Activated naive CD8-positive, alpha-beta T cell treated with anti-CD3 and anti-CD28 coated beads for 36 hours (primary cell): ENCODE measurements around the gene MYH9. TPM values are rescaled to one million over a fixed set of nuclear protein-coding genes. Genes with fewer than 3 reads are reported as not detected.
"Not testable (repeated sequence)": the region's sequence is repeated elsewhere in the genome, so short reads cannot be mapped to it uniquely, and the experiment has no call there.

Source experiments
- DNase-seq: peaks from one replicate; pipeline ENCODE4 v3.0.0; 2021
- H3K27ac Mint-ChIP-seq: one replicate; pipeline ENCODE4 v1.8.0; 2022; ENCODE audit warnings: mild to moderate bottlenecking, moderate library complexity, mixed read lengths
- H3K27me3 Mint-ChIP-seq: one replicate; pipeline ENCODE4 v1.8.0; 2022; ENCODE audit warnings: mild to moderate bottlenecking, mixed read lengths
- H3K36me3 Mint-ChIP-seq: one replicate; pipeline ENCODE4 v1.8.0; 2021; ENCODE audit warnings: mild to moderate bottlenecking, mixed read lengths
- H3K4me1 Mint-ChIP-seq: one replicate; pipeline ENCODE4 v1.8.0; 2021; ENCODE audit warnings: mixed read lengths
- H3K4me3 Mint-ChIP-seq: one replicate; pipeline ENCODE4 v1.8.0; 2022; ENCODE audit warnings: mild to moderate bottlenecking, moderate library complexity, mixed read lengths
- H3K9me3 Mint-ChIP-seq: one replicate; pipeline ENCODE4 v1.8.0; 2022; ENCODE audit warnings: mixed read lengths
- total RNA-seq, 2 experiments: library from RNA; stranded (reverse); gene quantifications; one replicate each; pipeline ENCODE4 v1.2.3, GENCODE V29; 2021

MYH9 gene
- total RNA-seq, 2 experiments from 2014 or later: 551 to 554 TPM

DNA sequence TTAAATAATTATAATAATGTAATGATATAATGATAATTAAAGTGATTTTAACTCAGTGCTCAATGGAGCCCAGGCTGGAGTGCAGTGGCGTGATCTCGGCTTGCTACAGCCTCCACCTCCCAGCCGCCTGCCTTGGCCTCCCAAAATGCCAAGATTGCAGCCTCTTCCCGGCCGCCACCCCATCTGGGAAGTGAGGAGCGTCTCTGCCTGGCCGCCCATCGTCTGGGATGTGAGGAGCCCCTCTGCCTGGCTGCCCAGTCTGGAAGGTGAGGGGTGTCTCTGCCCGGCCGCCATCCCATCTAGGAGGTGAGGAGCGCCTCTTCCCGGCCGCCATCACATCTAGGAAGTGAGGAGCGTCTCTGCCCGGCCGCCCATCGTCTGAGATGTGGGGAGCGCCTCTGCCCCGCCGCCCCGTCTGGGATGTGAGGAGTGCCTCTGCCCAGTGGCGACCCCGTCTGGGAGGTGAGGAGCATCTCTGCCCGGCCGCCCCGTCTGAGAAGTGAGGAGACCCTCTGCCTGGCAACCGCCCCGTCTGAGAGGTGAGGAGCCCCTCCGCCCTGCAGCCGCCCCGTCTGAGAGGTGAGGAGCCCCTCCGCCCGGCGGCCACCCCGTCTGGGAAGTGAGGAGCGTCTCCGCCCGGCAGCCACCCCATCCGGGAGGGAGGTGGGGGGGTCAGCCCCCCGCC is 97.2 kb downstream of the MYH9 start:
- peaks cover 19% of the 10 kb centered on the region for H3K4me1 Mint-ChIP-seq

GRCh38 chr22:36289948-36290371 is 97.8 kb downstream of the MYH9 start:
- not testable (repeated sequence) for DNase-seq, H3K9me3 Mint-ChIP-seq, H3K27me3 Mint-ChIP-seq, H3K4me3 Mint-ChIP-seq
- Mint-ChIP-seq H3K36me3 (peaks cover 72% of the 10 kb centered on the region), H3K4me1 (peaks cover 19% of the 10 kb centered on the region), H3K27ac (peak overlapping the region; percentile 80)

More for the DNA sequence above, 97.2 kb downstream of the MYH9 start:
- H3K27me3 Mint-ChIP-seq, DNase-seq, H3K27ac Mint-ChIP-seq, H3K4me3 Mint-ChIP-seq, H3K9me3 Mint-ChIP-seq: not testable (repeated sequence)
- peaks cover 77% of the 10 kb centered on the region for H3K36me3 Mint-ChIP-seq

DNA sequence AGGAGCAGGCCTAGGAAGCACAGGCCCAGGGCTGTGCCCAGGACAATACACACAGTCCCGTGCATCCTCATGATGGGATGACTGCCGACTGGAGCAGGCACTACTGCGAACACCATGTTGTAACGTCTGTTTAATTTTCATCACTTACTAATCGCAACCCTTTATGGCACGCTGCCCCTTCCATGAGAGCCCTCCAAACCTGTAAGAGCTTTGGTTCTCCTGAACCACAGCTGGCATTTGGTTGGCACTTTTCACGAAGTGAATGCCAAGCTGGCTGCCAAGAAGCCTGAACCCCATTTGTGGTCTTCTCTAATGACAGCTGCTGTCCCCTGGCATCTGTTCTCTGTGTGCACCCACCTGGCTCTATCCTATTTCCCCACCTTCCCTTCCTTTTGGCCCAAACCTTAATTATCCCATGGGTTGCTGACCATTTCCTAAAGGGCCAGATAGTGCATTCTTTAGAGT is 98.3 kb downstream of the MYH9 start:
- peaks cover 69% of the 10 kb centered on the region for H3K36me3 Mint-ChIP-seq
- peaks cover 5% of the 10 kb centered on the region for H3K9me3 Mint-ChIP-seq
- H3K4me1 Mint-ChIP-seq: peaks cover 19% of the 10 kb centered on the region
- DNase-seq: no peak
- no peaks in the 10 kb centered on the region for H3K27me3 Mint-ChIP-seq
- H3K4me3 Mint-ChIP-seq: no peak overlapping the region
- peak overlapping the region; percentile 80 for H3K27ac Mint-ChIP-seq

DNA sequence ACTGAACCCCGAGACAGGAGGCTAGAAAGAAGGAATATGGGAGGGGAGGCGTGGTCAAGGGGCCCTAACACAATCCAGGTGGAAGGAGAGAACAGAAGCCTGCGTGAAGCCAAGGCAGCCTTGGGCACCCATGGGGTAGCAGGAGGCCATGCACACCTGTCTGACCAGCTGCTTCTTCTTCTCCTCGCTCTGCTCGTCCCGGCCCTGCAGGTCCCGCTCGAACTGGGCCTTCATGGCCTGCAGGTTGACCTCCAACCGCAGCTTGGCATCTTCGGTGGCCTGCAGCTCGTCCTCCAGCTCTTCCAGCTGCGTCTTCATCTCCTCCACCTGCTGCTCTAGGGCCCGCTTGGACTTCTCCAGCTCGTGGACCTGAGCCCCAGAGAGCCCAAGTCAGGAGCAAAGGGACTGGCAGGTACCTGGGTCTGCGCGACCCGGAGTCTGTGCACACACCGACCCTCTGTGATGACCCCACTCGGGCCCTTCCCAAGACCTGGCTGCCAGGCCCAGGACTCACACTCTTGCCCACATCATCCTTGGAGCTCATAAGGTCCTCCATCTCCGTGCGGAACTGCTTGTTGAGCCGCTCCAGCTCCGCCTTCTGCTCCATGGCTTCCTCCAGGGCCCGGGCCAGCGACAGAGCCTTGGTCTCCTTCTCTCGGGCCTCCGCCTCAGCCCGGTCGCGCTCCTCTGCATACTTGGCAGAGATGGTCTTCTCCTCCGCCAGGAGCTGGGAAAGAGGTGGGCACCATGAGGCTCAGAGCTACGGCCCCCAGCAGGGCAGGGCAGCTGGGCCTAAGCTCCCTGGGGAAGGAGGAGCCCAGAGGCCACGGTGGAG is 99.0 kb downstream of the MYH9 start:
- no peak for DNase-seq
- Mint-ChIP-seq H3K36me3 (peaks cover 66% of the 10 kb centered on the region), H3K9me3 (peaks cover 5% of the 10 kb centered on the region), H3K27me3 (no peaks in the 10 kb centered on the region), H3K4me3 (no peak overlapping the region), H3K27ac (peak overlapping the region; percentile 80), H3K4me1 (peaks cover 21% of the 10 kb centered on the region)

- peaks cover 5% of the 10 kb centered on the region for H3K9me3 Mint-ChIP-seq
- no peak overlapping the region for H3K4me3 Mint-ChIP-seq
- peaks cover 21% of the 10 kb centered on the region for H3K4me1 Mint-ChIP-seq
- no peaks in the 10 kb centered on the region for H3K27me3 Mint-ChIP-seq
- no peak for DNase-seq
- peak overlapping the region; percentile 65 for H3K27ac Mint-ChIP-seq
- peaks cover 59% of the 10 kb centered on the region for H3K36me3 Mint-ChIP-seq
Measured at GRCh38 chr22:36287881-36288515, 99.8 kb downstream of the MYH9 start.

GRCh38 chr22:36286096-36286957 is 101.4 kb downstream of the MYH9 start:
- peaks cover 15% of the 10 kb centered on the region for H3K4me1 Mint-ChIP-seq

GRCh38 chr22:36285545-36285944 is 102.2 kb downstream of the MYH9 start:
- H3K9me3 Mint-ChIP-seq: no peaks in the 10 kb centered on the region
- H3K36me3 Mint-ChIP-seq: peaks cover 48% of the 10 kb centered on the region
- H3K27me3 Mint-ChIP-seq: no peaks in the 10 kb centered on the region
- peaks cover 17% of the 10 kb centered on the region for H3K4me1 Mint-ChIP-seq
- H3K27ac Mint-ChIP-seq: peak overlapping the region; percentile 51
- H3K4me3 Mint-ChIP-seq: no peak overlapping the region
- DNase-seq: no peak

More at GRCh38 chr22:36286096-36286957, 101.4 kb downstream of the MYH9 start:
- peak; percentile 77 for DNase-seq
- Mint-ChIP-seq H3K27ac (peak overlapping the region; percentile 78), H3K4me3 (no peak overlapping the region), H3K27me3 (no peaks in the 10 kb centered on the region), H3K36me3 (peaks cover 52% of the 10 kb centered on the region), H3K9me3 (no peaks in the 10 kb centered on the region)

DNA sequence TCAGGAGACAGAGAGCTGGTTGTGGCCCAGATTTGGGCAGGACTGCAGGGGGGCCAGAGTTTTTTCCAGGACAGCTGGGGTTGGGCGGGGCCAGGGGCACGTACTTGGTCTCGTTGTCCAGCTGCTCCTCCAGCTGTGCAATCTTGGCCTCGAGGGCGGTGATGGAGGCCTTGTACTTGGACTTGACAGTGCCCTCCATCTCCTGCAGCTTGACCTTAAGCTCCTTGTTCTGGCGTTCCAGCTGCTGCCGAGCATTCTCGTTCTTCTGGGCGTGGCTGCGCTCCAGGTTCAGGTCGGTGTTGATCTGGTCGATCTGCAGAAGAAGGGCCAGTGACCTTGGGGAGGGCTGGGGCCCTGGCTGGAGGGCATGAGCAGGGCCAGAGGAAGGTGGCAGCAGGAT is 102.8 kb downstream of the MYH9 start:
- no peaks in the 10 kb centered on the region for H3K9me3 Mint-ChIP-seq
- H3K36me3 Mint-ChIP-seq: peaks cover 48% of the 10 kb centered on the region
- H3K4me1 Mint-ChIP-seq: peaks cover 17% of the 10 kb centered on the region
- no peaks in the 10 kb centered on the region for H3K27me3 Mint-ChIP-seq
- no peak for DNase-seq
- H3K4me3 Mint-ChIP-seq: no peak overlapping the region
- H3K27ac Mint-ChIP-seq: no peak overlapping the region

DNA sequence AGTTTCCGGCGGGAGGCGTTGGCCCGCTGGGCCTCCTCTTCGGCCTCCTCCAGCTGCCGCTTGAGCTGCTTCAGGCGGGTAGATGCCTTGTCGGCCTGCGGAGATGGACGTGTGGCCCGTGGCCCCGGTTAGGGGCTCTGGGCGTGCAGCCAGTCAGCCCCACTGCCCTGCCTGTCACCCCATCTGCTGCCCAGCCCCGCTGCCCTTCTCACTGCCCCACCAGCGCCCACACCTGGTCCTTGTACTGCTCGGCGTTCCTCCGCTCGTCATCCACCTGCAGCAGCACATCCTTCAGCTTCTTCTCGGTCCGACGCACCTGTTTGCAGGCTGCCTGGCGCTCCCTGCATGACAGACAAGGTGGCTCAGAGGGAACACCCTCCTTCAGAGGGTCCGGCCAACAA is 103.6 kb downstream of the MYH9 start:
- Mint-ChIP-seq H3K4me1 (peaks cover 13% of the 10 kb centered on the region), H3K4me3 (no peak overlapping the region), H3K9me3 (no peaks in the 10 kb centered on the region), H3K27ac (peak overlapping the region; percentile 20), H3K27me3 (no peaks in the 10 kb centered on the region), H3K36me3 (peaks cover 44% of the 10 kb centered on the region)
- DNase-seq: no peak

DNA sequence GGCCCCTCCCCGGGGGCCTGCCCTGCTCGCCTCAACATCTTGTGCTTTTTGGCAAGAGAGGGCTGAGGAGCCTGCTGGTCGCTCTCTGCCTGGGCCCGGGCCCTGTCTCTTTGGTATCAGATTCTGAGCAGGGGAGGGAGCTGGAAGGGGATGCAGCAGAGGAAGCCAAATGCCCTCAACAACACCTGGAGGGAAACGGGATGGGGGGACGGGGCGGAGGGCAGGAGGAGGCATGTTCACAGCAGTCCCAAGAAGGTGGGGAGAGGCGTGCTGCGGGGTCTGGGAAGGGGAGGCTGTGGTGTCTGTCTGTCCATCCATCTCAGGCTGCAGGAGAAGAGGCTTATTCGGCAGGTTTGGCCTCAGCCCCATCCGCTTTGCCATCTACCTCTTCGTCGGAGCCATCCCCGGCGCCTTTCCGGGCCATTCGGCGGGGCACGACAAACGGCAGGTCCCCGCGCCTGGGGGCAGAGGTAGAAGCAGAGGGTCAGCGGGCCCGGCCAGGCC is 105.4 kb downstream of the MYH9 start:
- DNase-seq: no peak
- no peaks in the 10 kb centered on the region for H3K9me3 Mint-ChIP-seq
- H3K27ac Mint-ChIP-seq: no peak overlapping the region
- peaks cover 22% of the 10 kb centered on the region for H3K4me1 Mint-ChIP-seq
- H3K4me3 Mint-ChIP-seq: no peak overlapping the region
- H3K27me3 Mint-ChIP-seq: no peaks in the 10 kb centered on the region
- peaks cover 33% of the 10 kb centered on the region for H3K36me3 Mint-ChIP-seq

- peaks cover 27% of the 10 kb centered on the region for H3K36me3 Mint-ChIP-seq
- DNase-seq: no peak
- H3K4me1 Mint-ChIP-seq: peaks cover 22% of the 10 kb centered on the region
- no peak overlapping the region for H3K27ac Mint-ChIP-seq
- no peaks in the 10 kb centered on the region for H3K9me3 Mint-ChIP-seq
- H3K27me3 Mint-ChIP-seq: no peaks in the 10 kb centered on the region
- H3K4me3 Mint-ChIP-seq: no peak overlapping the region
Measured at GRCh38 chr22:36281781-36282327, 105.9 kb downstream of the MYH9 start.

DNA sequence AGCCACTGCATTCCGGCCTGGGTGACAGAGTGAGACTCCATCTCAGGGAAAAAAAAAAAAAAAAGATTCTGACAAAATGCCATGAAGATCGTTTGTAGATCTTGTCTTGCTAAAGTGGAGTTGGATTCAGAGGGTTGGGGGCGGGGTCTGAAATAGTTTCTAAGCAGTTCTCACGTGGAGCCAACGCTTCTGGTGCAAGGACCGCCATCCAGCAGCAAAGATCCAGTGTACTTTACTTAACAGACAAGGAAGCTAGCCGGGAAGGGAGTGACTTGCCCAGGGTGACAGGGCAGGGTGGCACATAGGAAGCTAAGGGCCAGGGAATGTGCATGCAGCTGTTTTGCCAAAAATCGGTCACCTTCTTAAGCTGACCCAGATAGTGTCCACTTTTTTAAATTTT is 107.4 kb downstream of the MYH9 start:
- Mint-ChIP-seq H3K36me3 (peaks cover 22% of the 10 kb centered on the region), H3K4me1 (peaks cover 28% of the 10 kb centered on the region), H3K9me3 (no peaks in the 10 kb centered on the region), H3K4me3 (no peak overlapping the region), H3K27me3 (no peaks in the 10 kb centered on the region), H3K27ac (peak overlapping the region; percentile 29)
- no peak for DNase-seq

DNA sequence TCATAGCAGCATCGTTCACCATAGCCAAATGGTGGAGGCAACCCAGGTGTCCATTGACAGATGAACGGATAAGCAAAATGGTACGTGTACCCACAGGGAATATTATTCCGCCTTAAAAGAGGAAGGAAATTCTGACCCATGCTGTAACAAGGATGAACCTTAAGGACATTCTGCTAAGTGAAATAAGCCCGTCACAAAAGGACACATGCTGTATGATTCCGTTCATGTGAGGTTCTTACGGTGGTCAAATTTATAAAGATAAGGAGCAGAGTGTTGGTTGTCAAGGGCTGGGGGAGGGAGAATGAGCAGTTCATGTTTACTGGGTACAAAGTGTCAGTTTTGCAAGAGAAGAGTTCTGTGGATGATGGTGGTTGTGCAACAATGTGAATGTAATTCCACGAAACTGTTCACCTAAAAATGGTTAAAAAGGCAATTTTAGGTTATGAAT is 108.5 kb downstream of the MYH9 start:
- H3K36me3 Mint-ChIP-seq: peaks cover 19% of the 10 kb centered on the region
- no peak for DNase-seq
- no peaks in the 10 kb centered on the region for H3K9me3 Mint-ChIP-seq
- H3K4me1 Mint-ChIP-seq: peaks cover 30% of the 10 kb centered on the region
- no peak overlapping the region for H3K27ac Mint-ChIP-seq
- no peak overlapping the region for H3K4me3 Mint-ChIP-seq
- no peaks in the 10 kb centered on the region for H3K27me3 Mint-ChIP-seq
